HG02870 (cell line): ENCODE results near the gene NTRK2.
A peak's percentile ranks its signal among the peaks of the same experiment; 100 is the strongest.

Experiments
- ATAC-seq: cut with Tn5 transposase; IDR thresholded peaks from one replicate; pipeline ENCODE4 v1.9.1; 2021; ENCODE audit warnings: mild to moderate bottlenecking, moderate library complexity; ENCODE audit not compliant: unreplicated experiment

Gene NTRK2

DNA sequence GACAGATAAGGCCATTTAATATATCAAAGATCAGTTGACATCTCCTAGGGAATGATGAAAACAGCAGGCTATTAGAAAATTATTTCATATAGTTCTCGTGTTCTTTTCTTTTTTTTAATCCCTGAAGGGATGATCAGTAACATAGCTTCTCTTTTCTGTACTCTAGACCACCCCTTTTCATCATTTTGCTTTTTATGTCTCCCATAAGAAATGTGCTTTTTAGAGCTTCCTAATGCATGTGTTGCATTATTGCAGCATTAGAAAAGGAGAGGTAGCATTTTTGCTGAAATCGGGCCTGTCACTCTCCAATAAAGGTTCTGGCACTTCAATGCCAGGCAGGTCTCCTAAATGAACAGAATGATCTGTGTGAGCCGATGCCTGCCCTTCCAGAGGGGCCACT is 143.3 kb downstream of the NTRK2 start:
- no peak for ATAC-seq

DNA sequence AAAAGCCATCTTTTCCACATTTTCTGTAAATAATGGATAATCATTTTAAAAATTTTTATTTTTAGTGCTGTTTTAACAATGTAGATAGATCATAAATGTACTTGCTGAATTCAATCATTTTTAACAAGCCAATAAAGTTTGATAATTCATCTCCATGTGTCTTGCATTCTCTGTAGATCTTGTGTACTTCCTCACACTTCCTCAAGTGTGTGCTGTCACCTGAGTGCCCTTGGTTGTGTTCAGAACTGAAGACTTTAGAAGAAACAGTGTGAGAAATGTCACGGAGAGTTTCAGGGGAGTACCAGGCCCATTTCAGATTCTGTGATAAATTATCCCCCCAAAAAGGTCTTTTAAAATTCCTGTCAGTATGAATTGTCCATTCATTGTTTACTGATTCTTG is 146.0 kb downstream of the NTRK2 start:
- ATAC-seq = no peak

DNA sequence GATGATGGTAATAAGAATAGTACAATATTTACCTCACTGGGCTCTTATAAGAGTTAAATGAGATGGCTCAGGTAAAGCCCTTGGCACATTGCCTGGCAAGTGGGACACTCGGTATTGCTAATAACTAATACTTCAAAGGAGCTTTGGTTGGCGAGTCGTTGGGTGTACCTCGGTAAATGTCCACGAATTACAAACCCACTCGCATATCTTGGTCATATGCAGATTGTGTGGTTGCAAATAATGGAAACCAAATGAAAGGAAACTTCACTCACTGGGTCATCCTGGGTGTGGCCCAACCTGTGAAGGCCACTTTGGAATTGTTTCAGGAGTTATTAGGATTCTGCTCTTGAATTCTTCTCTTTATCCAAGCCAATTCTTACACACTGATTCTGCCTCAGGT is 147.5 kb downstream of the NTRK2 start:
- ATAC-seq = no peak

DNA sequence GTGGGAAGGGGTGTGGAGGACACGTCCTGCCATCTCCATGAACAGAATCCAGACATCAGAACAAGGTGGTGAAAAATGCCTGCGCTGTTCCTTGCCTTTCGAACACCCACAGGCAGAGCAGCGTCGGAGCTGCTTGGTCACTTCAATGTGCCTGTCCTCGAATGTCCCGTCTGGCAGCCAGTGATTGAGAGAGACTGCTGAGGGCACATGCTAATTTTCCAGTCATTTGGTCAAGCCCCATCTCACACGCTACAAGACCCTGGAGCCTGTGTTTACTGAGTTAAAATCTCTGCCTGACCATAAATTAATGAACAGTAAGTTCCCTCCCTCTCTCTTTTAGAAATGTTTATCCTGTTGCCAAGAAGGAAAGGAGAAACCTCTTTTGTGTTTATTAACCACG is 149.3 kb downstream of the NTRK2 start:
- ATAC-seq = no peak

DNA sequence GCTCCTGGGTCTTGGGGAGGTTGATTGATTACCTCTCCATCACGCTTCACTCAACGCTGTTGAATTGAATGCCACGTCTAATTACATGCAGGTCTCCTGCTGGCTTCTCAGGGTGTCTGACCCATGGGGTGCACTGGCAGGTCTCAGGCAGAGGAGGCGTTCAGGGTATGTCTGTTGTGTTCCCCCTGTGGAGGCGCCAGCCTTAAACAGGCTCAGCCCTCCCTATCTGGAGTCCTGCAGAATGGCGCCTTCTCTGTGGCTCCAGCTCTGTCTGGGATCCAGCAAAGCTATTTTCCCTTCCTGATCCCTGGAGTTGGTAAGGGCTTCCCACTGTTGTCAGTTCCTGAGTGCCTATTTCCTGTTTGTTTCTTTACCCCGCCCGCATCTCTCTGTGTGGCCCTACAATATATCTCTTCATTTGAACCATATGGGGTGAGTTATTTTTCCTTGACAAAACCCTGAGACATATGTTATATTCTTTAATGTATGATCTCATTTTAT is 150.0 kb downstream of the NTRK2 start:
- no peak for ATAC-seq

DNA sequence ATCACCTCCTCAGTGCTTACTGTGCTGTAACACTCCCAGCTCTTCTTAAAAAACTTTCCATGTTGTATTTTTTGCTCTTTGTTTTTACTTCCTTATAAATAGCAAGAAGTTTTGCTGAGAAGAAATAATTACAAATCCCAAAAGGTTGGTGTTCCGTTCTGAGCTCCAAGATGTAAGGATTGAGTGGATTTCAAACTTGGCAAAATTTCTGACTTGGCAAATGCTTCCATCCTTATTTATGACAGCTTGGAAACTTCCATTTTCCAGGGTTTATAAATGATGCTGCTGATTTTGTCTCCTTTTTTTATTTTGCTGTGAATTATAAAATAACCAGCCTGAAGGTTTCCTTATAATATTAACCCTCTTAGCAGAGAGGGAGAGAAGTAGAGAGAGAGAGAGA is 151.9 kb downstream of the NTRK2 start:
- no peak for ATAC-seq

DNA sequence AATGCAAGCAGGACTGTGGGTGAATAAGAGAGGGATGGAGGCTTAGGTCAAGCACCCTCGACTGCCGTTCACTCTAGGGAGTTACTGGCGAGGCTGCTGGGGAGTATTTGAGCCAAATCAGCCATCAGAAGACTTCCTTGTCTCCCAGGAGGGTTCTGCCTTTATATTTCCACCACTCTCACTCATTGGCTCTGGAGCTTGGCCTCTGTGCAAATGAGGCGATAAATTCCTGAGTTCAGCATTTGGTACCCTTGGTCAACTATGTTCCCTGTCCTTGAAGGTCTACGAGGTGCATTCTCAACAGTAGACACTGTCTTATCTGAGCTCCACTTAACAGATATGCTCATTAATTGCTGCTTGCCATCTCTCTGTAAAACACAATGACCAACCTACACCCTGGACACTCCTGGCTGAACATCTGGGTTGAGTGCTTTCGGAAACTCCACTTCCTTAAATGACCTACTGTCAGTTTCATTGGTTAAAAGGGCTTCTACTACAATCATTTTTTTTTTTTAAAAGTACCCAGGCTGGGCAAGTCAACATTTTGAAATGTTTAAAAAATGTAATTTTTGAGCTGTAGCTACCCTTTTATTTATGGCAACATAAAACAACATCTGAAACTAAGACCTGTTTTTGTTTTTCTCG is 153.2 kb downstream of the NTRK2 start:
- no peak for ATAC-seq

DNA sequence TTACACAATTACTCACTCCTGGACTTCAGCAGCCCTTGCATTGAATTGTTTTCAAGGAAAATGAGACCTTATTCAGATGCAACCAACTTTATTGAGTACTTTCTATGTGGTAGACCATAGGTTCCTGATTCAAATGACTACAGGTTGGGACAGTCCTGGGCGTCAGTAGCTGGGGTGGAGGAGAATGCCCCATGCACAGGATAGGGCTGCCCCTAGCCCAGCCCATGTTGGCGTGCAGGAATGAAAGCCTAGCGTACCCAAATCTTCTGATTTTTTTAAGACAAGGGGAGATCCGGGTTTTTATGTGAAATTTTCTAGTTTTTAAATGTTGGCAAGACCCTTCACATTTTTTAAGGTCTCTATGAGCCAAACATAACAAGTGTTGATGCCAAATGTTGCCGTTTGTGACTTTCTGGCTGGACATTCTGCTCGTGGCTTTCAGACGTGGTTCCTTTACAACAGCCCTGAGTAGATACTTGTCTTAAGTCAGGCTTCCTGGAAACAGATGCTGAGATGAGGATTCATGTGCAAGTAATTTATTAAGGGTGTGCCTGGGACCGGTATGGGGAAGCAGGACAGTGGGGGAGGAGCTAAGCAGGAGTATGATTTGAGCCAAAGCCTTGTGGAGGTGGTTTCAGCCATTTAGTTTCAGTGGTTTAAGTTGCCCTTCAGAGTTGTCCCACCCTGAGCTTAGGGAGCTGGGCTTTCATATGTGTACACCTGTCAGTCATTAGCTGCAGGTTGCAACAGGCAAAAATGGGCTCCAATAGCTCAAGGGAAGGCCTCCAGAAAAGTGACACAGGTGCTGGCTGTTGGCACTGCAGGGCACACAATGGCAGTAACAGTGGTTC is 154.1 kb downstream of the NTRK2 start:
- peak; percentile 60 for ATAC-seq

DNA sequence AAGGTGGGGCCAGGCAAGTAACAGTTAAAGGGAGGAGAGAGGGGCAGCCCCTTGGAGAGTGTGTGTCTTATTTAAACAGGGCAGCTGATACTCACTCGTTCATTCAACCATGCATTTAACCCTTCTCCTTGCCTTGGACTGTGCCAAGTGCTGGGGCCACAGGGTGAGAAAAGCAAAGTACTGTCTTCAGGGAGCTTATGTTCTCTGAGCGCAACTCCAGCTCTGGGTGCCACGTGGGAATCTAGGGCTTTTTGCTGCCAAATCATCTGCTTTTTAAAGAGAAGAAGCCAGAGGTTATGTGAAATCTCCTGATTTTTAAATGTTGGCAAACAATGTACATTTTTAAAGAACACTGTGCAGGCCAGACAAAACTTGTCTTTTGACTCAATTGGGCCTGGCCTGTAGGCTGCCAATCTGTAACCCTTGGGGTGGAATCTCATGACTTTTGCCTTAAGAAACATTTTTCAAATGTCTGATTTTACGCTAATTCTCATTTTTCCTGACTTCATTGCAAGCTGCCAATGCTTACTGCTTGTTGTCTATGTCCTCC is 157.8 kb downstream of the NTRK2 start:
- ATAC-seq = no peak

DNA sequence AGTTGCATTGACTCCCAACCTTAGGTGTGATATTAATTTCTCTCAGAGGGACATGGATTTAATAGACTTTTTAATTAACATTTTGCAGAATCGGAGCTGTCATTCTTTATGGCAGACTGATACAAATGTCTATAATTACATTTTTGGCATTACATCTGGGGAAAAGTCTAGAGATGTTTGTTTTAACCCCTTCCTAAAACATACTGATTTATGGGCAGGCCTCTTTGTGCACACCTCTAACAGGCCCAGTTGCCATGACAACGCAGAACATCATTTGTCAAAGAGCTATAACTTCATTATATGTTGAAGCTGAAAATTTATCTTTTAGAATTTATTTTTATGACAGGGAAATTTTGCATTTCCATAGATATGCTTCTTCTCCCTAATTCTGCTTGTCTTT is 158.5 kb downstream of the NTRK2 start:
- no peak for ATAC-seq

DNA sequence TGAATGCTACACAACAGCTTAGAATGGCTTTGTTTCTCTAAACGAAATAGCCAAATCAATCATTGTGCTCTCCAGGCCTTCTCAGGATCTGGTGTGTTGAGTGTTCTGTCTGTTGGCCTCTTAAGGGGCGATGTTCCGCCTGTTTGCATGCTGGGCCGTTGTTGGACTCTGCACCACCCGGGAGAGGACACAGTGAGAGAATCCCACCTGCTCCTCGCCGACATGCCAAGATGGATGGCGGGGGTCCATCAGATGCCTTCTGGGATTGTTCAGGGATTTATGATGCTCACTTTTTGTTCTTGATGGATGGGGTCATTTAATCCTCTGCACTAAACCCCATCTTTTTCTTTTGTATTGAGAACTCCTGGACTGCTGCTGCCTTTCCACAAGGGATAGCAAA is 159.9 kb downstream of the NTRK2 start:
- no peak for ATAC-seq

DNA sequence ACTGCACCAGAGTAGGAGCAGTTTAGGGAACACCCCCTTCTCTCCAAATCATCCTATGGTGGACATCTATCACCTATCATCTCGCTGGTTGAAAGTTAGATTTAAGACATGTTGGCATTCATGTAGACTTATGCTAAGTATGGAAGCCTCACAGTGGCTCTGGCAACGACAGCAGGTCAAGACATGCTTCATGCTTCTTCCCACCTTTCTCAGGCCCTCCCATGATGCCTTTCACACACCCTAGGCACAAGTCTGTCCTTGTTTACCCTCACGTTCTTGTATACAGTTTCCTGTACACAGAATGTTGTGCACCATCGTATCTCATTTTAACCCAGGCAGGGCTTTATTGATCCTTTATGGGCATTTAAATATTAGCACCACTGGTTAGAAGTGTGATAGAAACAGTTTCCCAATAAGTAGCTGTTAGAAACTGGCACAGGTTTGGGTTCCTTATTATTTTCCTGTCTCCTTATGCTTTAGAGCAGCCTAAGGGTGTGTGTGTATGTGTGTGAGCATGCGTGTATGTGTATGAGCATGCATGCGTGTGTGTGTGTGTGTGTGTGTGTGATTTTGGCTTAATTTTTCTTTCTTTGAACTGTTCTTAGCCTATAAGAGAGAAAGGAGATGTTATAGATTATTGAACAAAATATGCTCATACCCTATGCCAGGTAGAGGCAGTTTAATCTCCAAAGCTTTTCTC is 160.6 kb downstream of the NTRK2 start:
- no peak for ATAC-seq

DNA sequence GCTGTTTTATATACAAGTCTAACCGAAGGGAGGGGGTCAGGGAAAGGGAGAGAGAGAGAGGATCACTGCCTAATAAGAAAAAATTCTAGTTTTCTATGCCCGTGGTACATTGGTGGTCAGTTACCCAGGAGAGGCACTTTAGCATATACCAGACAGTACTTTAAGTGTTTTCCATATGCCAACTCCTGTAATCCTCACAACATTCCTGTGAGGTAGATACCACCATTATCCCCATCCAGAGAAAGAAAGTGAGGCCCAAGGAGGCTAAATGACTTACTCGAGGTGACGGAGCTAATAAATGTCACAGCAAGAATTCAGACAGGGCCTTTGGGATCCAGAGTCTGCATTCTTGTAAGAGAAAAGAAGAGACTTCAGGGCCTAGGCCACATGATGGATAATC is 161.8 kb downstream of the NTRK2 start:
- ATAC-seq = no peak

DNA sequence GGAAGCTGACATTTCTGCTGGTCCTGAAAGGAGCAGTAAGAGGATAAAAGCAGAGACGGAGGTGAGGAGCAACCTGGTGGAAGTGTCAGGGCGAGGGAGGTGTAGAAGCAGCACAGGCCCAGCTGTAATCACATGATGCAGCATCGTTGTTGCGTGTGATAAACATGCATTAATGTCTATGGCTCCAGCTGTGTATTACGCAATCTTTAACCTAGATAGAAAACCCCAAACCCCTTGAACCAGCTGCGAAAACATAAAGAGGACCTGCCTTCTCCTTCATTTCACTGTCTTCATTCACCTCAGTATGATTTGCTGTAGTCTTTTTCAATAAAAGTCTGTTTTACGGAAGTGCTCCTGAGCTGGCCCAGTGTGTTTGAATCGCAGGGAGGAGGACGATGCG is 162.9 kb downstream of the NTRK2 start:
- ATAC-seq = no peak

DNA sequence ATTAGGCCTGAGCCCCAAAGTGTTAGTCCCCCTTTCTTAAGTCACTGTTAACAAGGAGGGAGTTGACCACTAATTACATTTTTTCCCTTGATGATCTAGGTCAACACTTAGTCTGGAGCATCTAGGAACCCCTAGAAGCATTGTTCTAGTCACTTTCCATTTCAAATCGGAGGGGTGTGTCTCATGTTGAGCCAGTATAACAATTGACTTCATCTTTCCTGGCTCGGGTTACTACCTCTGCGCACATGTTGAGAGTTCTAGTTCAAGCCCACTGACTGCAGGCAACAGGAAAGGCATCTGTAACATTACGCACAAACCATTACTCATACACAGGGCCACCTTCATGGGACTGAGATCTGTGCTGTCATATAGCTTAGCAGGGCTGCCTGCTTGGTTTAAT is 164.9 kb downstream of the NTRK2 start:
- no peak for ATAC-seq

DNA sequence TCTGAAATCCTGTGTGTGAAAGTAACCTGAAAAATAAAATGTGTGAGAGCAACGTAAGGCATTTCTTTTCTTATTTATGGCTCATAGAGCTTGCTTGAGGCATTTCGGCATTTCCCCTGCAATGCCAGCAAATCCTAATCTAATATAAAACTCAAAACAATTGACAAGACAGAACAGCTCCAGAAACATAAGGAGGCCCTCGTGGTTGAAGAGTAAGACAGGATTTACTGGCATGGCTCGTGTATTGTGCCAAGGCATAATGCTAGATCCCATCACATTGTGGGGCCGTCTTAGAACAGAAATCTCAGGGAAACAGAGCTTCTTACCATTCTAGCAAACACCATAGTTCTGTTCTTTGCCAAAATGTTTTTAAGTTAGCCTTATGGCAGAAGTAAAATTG is 166.2 kb downstream of the NTRK2 start:
- ATAC-seq = no peak

DNA sequence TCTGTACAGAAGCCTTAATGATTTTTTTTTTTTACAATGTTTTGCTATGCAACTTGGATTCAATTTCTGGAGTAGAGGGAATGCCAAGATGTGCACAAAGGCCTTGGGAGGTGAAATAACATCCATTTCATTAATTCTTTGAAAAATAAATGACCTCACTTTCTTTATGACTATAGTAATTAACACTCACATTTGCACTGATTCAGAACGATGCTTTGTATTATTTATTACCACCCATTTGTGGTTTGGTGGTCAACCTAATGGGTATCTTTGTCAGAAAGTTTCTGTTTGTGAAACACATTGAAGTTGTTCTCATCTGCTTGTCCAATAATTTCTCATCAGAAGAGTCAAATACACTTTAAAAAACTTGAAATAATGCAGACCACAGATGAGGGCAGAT is 169.3 kb downstream of the NTRK2 start:
- ATAC-seq = no peak

DNA sequence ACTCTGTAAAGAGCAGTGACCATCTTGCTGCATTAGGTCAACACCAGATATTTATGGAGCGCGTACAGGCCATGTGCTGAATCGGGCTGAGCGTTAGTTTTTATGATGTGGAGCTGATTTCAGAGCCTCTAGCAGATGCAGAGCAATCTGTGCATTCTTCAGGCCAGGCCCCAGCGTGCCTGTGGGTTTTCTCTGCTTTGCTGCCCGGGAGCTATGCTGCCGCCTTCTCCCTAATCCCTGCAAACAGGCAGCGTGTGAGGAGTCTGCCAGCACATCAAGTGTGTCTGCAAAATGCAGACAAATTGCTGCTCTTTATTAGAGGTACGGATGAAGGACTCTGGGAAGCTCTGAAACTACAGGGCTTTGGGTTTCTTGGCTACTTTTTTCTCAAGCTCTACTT is 170.0 kb downstream of the NTRK2 start:
- ATAC-seq = no peak

DNA sequence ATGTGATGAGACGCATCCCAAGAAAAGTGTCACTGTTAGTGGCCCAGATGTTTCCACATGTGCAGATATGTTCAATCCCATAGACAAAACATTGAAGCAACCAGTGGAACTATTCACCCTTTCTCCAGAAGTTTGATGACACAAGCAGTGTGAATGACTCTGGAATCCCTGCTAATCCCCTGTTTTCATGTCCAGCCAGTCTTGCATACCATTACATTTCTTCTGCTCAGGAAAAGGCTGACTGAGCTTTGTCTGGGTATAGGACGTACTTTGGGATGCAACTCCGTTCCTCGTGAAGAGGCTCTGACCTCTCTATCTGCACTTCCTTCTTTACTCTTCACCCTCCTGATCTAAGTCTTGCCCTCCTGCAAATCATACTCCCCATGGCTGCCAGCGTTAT is 172.4 kb downstream of the NTRK2 start:
- no peak for ATAC-seq

DNA sequence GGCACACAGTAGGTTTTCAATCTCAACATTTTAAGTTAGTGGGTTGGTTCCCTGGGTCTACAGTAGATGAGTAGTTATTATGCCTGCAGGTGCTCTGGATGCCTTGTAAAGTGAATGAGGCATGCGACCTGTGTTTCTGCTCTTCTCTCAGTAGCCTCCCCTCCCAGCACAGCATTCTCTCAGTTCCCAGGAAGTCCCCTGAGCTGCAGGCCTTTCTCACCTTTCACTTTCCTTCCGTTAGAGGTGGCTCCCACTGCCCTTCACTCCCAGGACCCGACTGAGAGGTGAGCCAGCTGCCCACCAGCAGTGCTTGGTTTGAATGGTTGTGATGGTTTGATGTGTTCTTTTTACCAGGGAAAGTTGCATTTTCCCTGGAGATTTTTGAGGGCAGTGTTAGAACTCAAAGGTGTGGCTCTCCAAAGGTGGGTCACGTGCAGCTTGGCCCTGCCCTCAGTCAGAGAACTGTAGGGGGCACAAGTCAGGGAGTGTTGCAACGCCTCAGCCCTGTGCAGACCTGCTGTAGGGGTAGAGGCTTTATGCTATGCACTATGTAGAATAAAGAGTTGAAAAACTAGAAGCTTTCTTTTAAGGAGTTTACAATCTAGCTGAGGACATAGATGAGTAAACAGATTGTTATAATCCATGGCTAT is 173.8 kb downstream of the NTRK2 start:
- no peak for ATAC-seq
